MM.1S (cell line): Measurements from ENCODE around the gene DPH6.
"Not testable (repeated sequence)": the region's sequence is repeated elsewhere in the genome, so short reads cannot be mapped to it uniquely, and the experiment has no call there.

Experiments
- DNase-seq: peaks from one replicate; pipeline ENCODE4 v3.0.0-alpha.2; 2015
- H2AFZ ChIP-seq: fragments of 300-600 bp; sonication (generic); 2 replicates; pipeline ENCODE4 v1.6.0; 2016; ENCODE audit warnings: antibody characterized with exemption, low read length
- H3F3A ChIP-seq: fragments of 300-600 bp; sonication (generic); 2 replicates; pipeline ENCODE4 v1.6.1; 2016; ENCODE audit warnings: mild to moderate bottlenecking, antibody characterized with exemption, low read length, moderate library complexity, mixed read lengths; ENCODE audit not compliant: insufficient read depth
- H3K27ac ChIP-seq: fragments of 300-600 bp; sonication (generic); 2 replicates; pipeline ENCODE4 v1.5.1; 2016; ENCODE audit warnings: mild to moderate bottlenecking, low read length
- H3K27me3 ChIP-seq: fragments of 300-600 bp; sonication (generic); replicated peaks from 2 replicates; pipeline ENCODE4 v1.6.0; 2016; ENCODE audit warnings: low read length; ENCODE audit not compliant: insufficient read depth
- H3K36me3 ChIP-seq: fragments of 300-600 bp; sonication (generic); replicated peaks from 2 replicates; pipeline ENCODE4 v1.6.1; 2016; ENCODE audit warnings: mild to moderate bottlenecking, low read length, mixed read lengths; ENCODE audit not compliant: insufficient read depth
- H3K4me1 ChIP-seq: fragments of 300-600 bp; sonication (generic); 2 replicates; pipeline ENCODE4 v1.6.1; 2016; ENCODE audit warnings: low read length, mixed read lengths
- H3K4me2 ChIP-seq: fragments of 300-600 bp; sonication (generic); 2 replicates; pipeline ENCODE4 v1.6.0; 2016; ENCODE audit warnings: low read depth, low read length
- H3K4me3 ChIP-seq: fragments of 300-600 bp; sonication (generic); 2 replicates; pipeline ENCODE4 v1.5.1; 2016; ENCODE audit warnings: low read length, mixed read lengths
- H3K79me2 ChIP-seq: fragments of 300-600 bp; sonication (generic); 2 replicates; pipeline ENCODE4 v1.6.1; 2016; ENCODE audit warnings: mixed run types, low read length, mixed read lengths
- H3K9ac ChIP-seq: fragments of 300-600 bp; sonication (generic); 2 replicates; pipeline ENCODE4 v1.6.1; 2016; ENCODE audit warnings: low read length, mixed read lengths
- H3K9me2 ChIP-seq: fragments of 300-600 bp; sonication (generic); replicated peaks from 2 replicates; pipeline ENCODE4 v1.6.1; 2016; ENCODE audit warnings: mild to moderate bottlenecking, low read length, mixed read lengths; ENCODE audit not compliant: insufficient read depth
- H3K9me3 ChIP-seq: fragments of 300-600 bp; sonication (generic); replicated peaks from 2 replicates; pipeline ENCODE4 v1.6.1; 2016; ENCODE audit warnings: mild to moderate bottlenecking, low read length, mixed read lengths; ENCODE audit not compliant: insufficient read depth
- H4K20me1 ChIP-seq: fragments of 300-600 bp; sonication (generic); 2 replicates; pipeline ENCODE4 v1.6.1; 2016; ENCODE audit warnings: mild to moderate bottlenecking, low read length, moderate library complexity, mixed read lengths; ENCODE audit not compliant: insufficient read depth
- EZH2 ChIP-seq: fragments of 300-600 bp; sonication (generic); optimal IDR thresholded peaks from 2 replicates; pipeline ENCODE3; 2017; ENCODE audit warnings: low read depth, mild to moderate bottlenecking, antibody characterized with exemption, low read length, mixed read lengths
- EZH2phosphoT487 ChIP-seq: fragments of 300-600 bp; sonication (generic); IDR thresholded peaks from 2 replicates; pipeline ENCODE4 v1.6.1; 2018; ENCODE audit warnings: antibody characterized with exemption, low read length
- TF ChIP-seq, protein P1 (sequence below): fragments of 300-600 bp; sonication (generic); IDR thresholded peaks from 2 replicates; pipeline ENCODE4 v1.5.1; 2016; ENCODE audit warnings: antibody characterized with exemption, low read length, mixed read lengths

The DPH6 gene

DNA sequence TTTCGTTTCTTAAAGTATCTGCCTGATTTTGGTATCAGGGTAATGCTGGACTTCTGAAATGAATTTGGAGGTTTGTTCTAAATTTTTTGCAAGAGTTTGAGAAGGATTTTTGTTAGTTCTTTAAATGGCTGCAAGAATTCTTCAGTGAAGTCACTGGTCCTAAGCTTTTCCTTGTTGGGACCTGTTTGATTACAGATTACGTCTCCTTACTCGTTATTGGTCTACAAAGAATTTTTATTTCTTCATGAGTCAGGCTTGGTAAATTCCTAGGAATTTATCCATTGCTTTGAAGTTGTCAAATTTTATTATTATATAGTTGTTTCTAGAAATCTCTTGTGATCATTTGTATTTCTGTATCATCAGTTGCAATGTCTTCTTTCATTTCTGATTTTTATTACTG is 196.0 kb downstream of the DPH6 start:
- Histone ChIP-seq H3K4me1 (no peaks in the 10 kb centered on the region), H3K27ac (no peak overlapping the region), H4K20me1 (no peaks in the 10 kb centered on the region), H3K9ac (no peak overlapping the region), H3K4me3 (no peak overlapping the region), H3K9me2 (no peaks in the 10 kb centered on the region), H3F3A (no peaks in the 10 kb centered on the region), H3K79me2 (no peaks in the 10 kb centered on the region), H3K27me3 (no peaks in the 10 kb centered on the region), H3K36me3 (no peaks in the 10 kb centered on the region), H3K4me2 (no peak overlapping the region), H3K9me3 (no peaks in the 10 kb centered on the region), H2AFZ (no peak overlapping the region)
- TF ChIP-seq EZH2 (no peak), EZH2phosphoT487 (no peak)
- TF ChIP-seq, protein P1, sequence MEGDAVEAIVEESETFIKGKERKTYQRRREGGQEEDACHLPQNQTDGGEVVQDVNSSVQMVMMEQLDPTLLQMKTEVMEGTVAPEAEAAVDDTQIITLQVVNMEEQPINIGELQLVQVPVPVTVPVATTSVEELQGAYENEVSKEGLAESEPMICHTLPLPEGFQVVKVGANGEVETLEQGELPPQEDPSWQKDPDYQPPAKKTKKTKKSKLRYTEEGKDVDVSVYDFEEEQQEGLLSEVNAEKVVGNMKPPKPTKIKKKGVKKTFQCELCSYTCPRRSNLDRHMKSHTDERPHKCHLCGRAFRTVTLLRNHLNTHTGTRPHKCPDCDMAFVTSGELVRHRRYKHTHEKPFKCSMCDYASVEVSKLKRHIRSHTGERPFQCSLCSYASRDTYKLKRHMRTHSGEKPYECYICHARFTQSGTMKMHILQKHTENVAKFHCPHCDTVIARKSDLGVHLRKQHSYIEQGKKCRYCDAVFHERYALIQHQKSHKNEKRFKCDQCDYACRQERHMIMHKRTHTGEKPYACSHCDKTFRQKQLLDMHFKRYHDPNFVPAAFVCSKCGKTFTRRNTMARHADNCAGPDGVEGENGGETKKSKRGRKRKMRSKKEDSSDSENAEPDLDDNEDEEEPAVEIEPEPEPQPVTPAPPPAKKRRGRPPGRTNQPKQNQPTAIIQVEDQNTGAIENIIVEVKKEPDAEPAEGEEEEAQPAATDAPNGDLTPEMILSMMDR = no peak
- no peak for DNase-seq

DNA sequence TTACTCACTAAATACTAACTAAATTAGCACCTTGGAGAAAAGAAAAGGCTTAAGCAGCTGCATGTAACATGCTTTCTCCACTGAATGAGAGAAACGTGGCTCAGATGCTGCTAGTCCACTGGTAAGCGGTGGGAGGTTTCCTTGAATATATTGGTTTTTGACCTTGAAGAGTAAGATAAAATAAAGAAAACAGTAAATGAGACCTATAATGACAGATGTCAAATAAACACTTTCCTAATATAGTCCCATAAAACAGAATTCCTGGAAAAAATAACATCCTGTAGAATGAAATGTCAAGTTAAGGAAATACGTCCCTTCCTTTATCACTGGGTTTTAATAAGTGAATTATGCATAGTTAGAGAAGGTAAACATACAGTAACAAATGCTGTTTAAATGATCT is 215.0 kb downstream of the DPH6 start:
- H3K79me2 ChIP-seq = no peaks in the 10 kb centered on the region
- no peaks in the 10 kb centered on the region for H3K27me3 ChIP-seq
- no peak for TF ChIP-seq EZH2
- H3F3A ChIP-seq = no peaks in the 10 kb centered on the region
- no peak overlapping the region for H3K9ac ChIP-seq
- no peaks in the 10 kb centered on the region for H3K36me3 ChIP-seq
- DNase-seq = no peak
- no peak overlapping the region for H2AFZ ChIP-seq
- H3K27ac ChIP-seq = no peak overlapping the region
- H3K4me2 ChIP-seq = no peak overlapping the region
- H3K4me3 ChIP-seq = no peak overlapping the region
- H3K4me1 ChIP-seq = no peaks in the 10 kb centered on the region
- no peaks in the 10 kb centered on the region for H3K9me2 ChIP-seq
- no peaks in the 10 kb centered on the region for H4K20me1 ChIP-seq
- H3K9me3 ChIP-seq = no peaks in the 10 kb centered on the region

DNA sequence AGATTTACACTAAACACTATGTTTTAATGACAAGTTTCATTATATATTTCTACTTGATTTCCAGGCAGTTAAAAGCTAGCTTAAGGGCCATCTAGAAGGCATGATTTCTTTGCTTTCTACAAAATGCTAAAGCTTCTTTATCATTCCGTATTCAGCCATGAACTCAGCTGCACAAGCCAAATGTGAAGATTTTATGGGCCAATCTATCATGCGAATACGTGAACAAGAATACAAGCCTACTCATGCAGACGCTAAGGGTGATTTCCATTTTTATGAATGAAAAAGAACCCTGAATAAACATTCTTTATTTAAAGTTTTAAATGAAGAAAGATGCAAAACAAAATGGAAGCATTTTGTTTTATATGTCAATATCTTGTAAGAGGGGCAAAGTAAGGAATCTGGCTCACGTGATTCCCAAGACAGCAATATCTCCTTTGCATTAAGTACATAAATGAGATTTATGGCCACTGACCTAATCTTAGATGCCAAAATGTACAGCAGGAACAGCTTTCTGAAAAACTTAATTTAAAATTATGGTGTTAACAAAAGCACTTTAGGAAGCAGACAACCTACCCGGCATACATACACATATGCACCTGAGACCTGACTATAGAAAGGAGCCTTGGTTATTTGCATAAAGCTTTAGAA is 215.8 kb downstream of the DPH6 start:
- Histone ChIP-seq H3K9me3 (no peaks in the 10 kb centered on the region), H3K9me2 (no peaks in the 10 kb centered on the region), H3K4me1 (no peaks in the 10 kb centered on the region), H3K36me3 (no peaks in the 10 kb centered on the region), H3F3A (no peaks in the 10 kb centered on the region), H2AFZ (no peak overlapping the region), H3K79me2 (no peaks in the 10 kb centered on the region), H3K9ac (no peak overlapping the region), H4K20me1 (no peaks in the 10 kb centered on the region), H3K27ac (no peak overlapping the region), H3K27me3 (no peaks in the 10 kb centered on the region), H3K4me2 (no peak overlapping the region), H3K4me3 (no peak overlapping the region)
- no peak for DNase-seq
- TF ChIP-seq, protein P1 = no peak
- TF ChIP-seq EZH2phosphoT487 (no peak), EZH2 (no peak)

DNA sequence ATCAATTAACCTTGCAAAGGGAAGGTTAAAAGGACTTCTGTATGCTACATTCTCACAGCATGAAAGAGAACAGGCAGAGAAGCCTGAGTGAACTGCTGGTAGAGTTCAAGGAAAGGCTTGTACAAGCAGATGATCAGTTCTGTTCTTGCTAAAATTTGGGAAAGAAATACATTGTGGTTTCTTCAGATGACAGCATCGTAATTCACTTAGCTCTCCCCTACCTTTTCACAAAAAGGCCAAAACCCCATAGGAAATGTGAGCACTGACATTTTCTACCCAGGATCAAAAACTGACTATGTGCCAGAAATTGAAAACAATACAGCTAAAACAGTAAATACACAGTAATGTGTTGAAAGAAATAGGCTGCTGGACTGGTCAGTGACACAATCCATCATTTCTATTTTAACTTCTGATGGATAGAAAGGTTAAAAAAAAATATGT is 216.4 kb downstream of the DPH6 start:
- no peak overlapping the region for H3K27ac ChIP-seq
- no peak overlapping the region for H3K4me3 ChIP-seq
- H4K20me1 ChIP-seq = no peaks in the 10 kb centered on the region

DNA sequence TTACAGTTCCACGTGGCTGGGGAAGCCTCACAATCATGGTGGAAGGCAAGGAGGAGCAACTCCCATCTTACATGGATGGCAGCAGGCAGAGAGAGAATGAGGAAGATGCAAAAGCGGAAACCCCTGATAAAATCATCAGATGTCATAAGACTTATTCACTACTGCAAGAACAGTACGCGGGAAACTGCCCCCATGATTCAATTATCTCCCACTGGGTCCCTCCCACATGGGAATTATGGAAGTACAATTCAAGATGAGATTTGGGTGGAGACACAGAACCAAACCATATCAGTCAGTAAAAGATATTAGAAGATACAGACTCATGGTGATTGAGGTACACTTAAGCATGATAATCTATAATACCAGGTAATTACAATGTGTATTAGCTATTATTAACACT is 217.1 kb downstream of the DPH6 start:
- H3K79me2 ChIP-seq, H3K27me3 ChIP-seq, H3K27ac ChIP-seq, H3K9ac ChIP-seq, H3K4me2 ChIP-seq, H2AFZ ChIP-seq, H3K4me3 ChIP-seq, H3K9me2 ChIP-seq, DNase-seq, H3K4me1 ChIP-seq, H3K36me3 ChIP-seq, H4K20me1 ChIP-seq, H3K9me3 ChIP-seq, H3F3A ChIP-seq: not testable (repeated sequence)

More for the DNA sequence above, 216.4 kb downstream of the DPH6 start:
- Histone ChIP-seq H3K9me3 (no peaks in the 10 kb centered on the region), H3K79me2 (no peaks in the 10 kb centered on the region), H3K4me1 (no peaks in the 10 kb centered on the region), H3K4me2 (no peak overlapping the region), H3F3A (no peaks in the 10 kb centered on the region), H3K9ac (no peak overlapping the region), H3K9me2 (no peaks in the 10 kb centered on the region), H3K27me3 (no peaks in the 10 kb centered on the region), H2AFZ (no peak overlapping the region), H3K36me3 (no peaks in the 10 kb centered on the region)
- no peak for DNase-seq
- TF ChIP-seq EZH2 (no peak), EZH2phosphoT487 (no peak)
